NCI-H526 (cell line): ENCODE measurements around the gene HPS6.

Source experiments
- DNase-seq, 2 experiments: peaks; one replicate each; lab custom pipeline; 2025; lab: John Stamatoyannopoulos, UW

The HPS6 gene

DNA sequence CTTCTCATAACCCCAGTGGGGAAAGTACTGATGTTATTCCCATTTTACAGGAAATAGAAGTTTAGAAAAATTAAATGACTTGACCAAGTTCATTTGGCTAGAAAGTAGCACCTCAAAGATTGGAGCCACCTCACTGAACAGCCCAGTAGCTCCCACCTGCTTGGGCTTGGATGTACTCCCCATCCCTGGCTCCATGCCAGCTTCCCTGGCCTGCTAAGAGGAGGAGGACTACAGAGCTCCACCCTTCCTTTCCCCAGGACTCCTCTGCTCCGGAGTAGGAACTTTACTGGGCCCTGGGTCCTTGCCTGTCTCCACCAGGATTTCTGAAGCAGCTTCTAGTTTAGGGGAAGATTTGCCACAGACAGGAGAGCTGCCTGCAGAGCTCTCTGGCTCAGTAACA, 3.1 kb downstream of the HPS6 start:
- DNase-seq, result no peak

DNA sequence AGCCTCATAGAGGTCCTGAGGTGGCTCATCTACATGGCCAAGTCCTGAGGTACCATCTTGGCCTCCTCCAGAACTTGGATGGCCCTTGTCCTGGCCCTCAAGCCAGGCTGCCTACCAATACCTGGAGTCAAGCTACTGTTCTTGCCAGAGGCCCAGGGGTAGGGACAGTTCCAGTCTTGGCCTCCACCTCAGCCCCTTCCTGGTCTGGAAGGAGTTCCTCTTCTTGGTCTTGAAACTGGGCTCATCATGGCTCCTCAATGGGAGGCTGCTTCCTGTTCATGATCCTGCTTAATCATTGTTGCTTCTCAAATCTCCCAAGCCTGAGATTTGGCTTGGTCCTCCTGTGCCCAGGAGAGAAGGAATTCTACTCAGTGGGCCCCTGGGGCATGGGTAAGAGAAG, 3.9 kb downstream of the HPS6 start:
- no peak for DNase-seq

DNA sequence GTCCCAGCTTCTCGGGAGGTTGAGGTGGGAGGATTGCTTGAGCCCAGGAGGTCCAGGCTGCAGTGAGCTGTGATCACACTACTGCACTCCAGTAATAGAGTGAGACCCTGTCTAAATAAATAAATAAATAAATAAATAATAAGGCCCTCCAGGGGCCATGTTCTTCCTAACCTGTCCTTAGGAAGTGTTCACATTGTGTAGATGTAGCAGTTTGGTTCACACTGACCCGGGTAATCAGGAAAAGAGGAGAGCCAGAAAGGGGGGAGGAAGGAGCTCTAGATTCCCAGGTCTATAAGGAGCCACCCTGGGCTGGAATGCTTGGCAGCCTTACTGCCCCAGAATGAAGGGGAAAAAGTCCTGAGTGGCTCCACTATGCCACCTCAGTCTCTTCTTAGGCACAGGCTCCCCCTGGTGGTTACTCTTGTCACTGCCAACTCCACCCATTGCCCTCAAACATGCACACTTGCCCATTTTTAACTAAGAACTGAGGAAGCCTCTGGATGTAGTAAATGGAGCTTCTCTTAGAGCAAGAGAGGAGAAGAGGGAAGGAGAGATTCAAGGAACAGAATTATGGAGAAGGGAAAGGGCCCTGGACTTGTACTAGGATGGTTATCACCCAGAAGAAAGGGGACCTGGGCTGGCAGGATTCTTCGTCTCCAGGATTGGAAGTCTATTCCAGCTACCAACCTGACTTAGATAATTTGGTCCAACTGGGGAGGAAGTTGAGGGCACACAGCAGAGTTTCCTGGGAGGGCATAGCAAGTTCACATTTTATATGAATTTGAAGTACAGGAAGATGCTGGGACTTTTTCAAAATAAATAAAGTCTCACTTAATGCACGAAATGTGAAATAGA, 7.8 kb downstream of the HPS6 start:
- DNase-seq, result peak; percentile 42 to 69

DNA sequence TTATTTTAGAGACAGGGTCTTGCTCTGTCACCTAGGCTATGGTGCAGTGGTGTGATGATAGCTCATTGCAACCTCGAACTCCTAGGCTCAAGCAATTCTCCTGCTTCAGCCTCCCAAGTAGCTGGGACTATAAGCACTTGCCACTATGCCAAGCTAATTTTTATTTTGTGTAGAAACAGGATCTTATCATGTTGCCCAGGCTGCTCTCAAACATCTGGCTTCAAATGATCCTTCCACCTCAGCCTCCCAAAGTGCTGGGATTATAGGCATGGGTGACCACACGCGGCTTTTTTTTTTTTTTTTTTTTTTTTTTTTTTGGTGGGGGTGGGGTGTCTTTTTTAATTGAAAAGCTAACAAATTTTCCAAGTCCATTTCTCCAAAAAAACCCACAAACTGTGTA, 18.4 kb downstream of the HPS6 start:
- DNase-seq, result no peak

DNA sequence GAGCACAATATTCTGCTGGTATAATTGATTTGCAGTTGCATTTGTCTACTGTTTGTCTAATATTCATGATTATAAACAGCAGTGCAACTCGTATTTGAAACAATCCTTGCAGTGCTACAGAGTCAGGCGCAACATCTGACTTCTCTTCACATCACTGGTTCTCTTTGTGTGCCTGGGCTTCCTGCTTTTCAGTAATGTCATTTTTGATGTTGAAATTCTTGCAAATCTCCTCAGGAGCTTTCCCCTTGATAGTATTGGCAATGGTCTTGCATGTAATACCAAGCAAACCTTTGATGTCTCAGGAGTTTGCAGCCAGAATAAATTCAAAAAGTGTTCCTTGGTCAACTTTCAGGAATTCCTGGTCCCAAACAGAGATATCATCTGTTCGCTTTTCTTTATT, 20.2 kb downstream of the HPS6 start:
- DNase-seq, result no peak

DNA sequence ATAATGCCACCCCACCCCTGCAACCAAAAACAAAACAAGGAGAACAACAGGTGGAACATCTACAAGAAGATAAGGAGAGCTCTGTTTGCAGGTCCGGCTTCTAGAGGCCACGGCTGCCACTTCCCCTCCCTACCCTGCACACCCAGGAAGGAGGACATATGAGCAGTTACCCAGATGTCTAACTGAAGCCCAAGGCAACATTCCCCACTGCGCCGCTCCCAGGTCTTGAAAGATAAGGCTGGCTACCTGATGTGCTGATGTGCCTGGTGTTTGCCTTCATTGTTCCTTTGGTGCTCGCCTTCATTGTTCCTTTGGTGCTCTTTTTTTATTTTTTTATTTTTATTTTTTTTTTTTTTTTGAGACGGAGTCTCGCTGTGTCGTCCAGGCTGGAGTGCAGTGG, 21.0 kb downstream of the HPS6 start:
- DNase-seq, result no peak

DNA sequence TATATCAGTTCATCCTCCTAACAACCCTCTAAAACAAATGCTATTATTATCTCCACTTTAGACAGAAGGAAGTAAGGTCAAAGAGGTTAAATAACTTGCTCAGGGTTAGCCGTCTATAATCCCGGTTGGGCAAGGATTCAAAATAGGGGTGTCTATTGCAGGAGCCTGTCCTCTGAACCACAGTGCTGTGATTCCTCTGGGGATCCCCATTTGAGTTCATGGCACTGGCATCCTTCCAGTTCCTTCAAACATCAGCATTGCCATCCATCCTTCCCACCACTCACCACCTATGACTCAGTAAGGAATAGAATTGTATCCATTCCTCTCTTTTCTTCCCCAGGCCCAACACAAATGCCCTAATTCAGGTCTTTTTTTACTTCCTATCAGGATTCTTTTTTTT, 25.6 kb downstream of the HPS6 start:
- no peak for DNase-seq

DNA sequence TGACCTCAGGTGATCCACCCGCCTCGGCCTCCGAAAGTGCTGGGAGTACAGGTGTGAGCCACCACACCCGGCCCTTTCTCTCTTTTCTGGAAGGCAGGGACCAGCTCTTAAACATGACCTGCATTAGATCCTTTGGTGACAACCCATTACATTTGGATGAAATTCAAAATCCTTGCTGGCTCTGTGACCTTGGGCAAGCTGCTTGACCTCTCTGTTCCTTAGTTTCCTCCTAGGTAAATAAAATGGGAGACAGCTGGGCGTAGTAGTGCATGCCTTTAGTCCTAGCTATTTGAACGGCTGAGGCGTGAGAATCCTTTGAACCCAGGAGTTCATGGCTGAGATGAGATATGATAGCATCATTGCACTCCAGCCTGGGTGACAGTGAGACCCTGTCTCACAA, 31.3 kb downstream of the HPS6 start:
- no peak for DNase-seq

DNA sequence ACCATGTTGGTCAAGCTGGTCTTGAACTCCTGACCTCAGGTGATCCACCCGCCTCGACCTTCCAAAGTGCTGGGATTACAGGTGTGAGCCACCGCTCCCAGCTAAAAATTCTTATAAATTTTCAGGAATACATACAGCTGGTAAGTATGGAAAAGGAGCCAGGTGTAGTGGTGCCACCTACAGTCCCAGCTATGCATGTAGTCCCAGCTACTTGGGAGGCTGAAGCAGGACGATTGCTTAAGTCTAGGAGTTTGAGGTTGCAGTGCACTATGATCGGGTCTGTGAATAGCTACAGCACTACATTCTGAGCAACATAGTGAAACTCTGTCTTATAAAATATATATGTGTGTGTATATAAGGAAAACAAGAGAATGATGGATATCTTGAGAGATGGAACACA, 36.0 kb downstream of the HPS6 start:
- DNase-seq, result no peak

DNA sequence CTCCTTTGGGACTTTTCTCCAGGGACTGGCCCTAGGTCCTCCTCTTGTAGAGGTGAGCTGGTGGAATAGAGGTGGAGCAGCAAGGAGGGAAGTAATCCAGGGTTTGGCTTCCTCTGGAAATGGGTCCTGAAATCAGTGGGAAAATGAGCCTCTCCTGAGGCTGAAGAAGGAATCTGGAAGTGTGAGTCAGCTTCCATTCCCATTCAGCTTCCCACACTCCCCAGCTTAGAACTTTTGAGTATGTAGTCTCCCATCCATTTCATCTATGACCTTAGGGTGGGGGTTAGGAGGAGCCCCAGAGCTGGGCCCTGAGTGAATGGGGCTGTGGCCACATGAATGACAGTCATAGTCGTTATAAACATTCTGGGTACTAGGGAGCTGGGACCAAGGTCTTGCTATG, 37.3 kb downstream of the HPS6 start:
- DNase-seq, result no peak

DNA sequence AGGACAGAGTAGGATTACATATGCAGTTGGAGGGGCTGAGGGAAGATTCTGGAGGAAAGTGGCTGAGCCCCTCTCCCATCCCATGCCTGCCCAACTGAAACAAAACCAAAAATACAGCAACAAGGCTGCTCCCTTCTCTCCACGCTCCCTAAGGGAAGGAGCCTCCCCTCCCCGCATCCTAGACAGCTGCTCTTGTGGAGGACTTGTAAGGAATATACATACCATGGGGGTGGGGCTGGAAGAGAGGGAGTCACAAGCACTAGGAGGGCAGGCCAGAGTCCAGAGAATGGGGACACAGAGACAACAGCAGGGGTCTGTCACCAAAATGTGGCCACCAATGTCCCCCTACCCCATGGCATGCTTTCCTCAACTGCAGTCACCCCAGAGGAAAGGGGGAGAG, 41.8 kb downstream of the HPS6 start:
- DNase-seq, result no peak

DNA sequence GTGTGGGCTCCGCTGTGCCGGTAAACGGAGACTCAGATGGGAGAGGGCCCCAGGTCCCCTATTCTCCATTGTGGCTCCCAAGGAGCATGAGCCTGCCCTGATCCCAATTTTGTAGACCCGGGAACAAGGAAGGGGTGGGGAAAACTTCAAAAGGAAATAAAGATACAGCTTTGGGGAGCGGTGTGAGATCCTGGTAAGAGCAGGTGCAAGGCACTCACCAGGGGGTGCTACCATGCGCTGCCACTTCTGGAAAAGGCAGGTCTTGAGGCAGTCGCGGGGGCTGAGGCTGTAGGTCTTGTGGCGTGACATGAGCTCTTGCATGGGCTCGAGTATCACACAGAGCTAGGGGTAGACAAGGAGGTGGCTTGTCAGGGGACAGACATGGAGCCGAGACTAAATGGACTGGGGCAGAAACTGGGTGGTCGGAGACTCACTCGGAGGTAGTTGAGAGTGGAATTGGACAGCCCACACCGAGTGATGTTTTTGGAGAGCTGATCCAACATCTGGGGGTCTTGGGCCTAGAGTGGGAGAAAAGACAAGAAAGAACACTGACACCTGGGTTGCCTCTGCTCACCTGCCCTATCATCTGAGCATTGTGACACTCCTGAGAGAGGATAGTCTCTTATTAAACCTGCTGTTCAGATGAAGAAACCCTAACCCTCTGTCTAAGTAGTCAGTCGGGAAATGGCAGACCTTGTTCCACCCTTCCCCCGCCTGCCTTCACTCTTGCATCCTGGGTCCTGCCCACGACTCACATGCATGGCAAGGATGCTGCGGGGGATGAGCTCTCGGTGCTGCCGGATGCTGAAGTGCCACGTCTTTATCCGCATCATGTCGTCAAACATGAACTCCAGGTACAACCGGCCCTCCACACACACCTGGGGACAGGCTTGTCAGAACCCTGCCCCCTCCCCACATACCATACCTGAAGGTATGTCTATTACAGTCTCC, 44.3 kb downstream of the HPS6 start:
- DNase-seq, result no peak

DNA sequence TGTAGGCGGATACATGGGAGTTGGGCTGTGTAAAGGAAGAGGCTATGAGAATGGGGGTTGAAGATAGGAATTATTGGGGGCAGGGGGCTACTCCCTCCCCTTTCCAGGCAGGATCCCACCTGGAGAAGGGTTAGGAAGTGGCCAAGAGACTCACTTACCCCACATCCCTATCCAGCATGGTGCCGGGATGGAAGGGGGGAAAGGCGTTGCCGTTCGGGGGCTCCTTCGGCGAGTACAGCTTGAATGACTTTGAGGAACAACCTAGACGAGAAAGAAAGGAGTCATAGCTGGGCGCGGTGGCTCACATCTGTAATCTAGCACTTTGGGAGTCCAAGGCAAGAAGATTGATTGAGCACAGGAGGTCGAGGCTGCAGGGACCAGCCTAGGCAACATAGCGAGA, 46.1 kb downstream of the HPS6 start:
- no peak for DNase-seq

DNA sequence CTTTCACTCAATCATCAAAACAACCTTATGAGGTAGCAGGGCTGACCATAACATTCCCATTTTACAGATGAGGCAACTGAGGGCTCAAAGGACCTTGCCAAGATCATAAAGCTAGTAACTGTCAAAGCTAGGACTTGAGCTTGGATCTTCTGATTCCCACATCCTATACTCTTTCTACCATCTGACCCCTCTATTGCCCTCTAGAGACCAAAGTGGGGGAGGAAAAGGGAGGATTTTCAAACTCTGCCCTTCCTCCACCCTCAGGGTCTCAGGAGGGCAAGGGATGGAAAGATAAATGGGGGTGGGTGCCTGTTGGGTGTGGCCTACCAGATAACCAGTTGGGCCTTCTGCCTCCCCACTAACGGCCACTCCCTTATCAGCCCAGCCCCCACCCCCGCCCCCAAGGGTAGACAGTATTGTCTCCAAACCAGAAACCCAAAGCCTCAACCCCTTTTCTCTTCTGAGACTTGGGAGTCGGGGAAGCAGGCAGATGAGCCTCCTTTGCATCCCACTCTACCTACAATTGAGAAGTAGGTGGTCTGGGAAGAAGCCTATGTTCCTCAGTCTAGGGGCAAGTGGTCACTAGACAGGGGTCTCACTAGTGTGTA, 47.2 kb downstream of the HPS6 start:
- no peak for DNase-seq

DNA sequence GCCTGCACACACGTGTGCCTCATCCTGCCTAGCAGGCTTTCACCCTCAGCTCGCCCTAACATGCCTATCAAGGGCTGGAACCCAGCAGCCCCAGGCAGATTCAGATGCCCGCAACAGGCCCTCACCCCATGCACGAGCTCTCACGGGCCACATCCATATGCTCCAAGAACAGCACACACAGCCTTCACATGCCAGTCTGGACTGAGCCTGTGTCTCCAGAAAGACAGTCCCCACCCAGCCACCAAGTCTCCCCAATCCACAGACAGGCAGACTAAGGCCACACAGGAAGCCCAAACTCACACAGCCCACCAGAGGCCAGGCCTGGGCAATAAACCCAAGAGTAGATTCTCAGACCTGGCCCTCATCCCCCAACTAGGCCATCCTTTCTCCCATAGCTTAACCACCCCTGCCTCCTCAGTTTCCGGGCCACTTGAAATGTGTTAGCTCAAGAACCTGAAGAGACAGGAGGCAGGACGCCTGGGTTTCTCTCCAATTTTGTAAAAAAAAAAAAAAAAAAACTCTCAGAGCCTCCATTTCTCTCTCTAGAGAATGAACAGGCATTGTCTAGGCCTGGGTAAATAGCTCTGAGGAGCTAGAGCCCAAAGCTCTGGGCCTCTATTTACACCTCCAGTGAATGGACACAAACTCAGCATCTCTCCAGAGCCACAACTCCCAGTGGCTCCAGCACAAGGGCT, 48.3 kb downstream of the HPS6 start:
- DNase-seq, result no peak

DNA sequence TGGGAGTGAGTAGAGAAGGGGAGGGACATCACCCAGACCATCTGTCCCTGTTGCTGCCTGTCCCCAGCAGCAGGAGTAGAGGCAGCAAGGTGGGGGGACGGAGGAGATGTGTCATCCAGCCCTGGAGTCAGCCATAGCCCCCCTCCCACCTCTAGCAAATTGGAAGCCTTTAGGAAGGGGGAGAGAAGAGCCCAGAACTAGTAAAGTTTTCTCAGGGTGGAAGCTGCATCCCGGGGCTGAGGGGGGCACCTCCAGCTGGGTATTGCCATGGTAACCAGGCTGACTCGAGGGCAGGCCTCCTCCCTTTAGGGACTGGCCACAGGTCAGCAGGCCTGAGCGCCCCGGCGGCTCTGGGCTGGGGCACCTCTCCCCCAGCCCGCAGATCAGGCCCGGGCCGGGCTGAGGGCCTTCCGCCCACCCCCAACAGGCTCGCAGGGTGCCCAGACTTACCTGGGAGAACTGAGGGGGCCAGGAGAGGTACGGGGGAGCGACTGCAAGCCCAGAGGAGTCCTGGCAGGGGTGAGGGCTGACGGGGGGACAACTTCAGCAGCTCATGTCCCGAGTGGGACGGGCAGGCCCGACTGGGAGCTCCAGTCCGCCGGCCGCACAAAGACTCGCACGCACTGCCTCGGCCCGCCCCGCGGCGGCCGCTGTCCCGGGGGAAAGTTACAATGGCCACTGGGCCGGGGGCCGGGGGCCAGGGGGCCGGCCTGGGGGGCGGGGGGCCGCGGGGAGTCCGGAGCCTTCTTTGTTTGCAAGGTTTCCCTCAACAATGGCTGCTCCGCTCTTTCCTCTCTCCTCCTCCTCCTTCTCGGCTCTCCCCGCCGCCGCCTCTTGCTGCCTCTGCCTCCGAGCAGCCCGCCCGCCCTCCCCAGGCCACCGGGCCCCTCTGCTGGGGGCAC, 49.1 kb downstream of the HPS6 start:
- DNase-seq, result no peak

DNA sequence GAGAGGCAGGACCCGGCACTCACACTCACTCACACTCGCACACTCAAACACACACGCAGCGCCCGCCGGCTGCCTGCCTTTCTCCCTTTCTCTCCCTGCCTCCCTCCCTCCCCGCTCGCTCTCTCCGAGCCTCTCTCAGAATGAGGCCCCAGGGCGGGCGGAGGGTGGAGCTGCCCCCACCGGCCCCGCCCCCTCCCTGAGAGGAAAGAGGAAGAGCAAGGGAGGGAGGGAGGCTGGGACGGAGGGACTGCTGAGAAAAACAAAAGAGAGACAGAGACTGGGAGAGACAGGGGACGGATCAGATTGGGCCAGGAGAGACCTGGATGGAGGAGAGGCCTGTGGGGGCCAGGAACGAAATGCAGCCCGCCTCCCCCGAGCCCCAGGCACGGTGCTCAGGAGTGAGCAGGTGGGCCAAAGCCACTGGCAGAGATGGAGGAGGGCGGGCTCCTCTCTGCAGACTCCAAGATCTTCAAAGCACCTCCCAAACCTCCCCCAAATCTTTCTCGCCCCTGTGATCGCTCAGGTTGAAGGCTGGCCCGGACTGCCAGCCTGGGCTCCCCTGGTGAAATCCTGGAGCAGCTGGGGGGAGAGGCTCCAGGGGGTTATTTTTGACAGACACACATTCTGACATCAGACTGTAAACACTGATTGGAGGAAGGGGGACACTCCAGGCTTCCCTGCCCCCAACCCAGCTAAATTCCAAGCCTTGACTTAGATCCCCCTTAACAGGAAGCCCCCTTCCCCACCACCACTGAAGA, 49.9 kb downstream of the HPS6 start:
- peak; percentile 78 to 91 for DNase-seq

DNA sequence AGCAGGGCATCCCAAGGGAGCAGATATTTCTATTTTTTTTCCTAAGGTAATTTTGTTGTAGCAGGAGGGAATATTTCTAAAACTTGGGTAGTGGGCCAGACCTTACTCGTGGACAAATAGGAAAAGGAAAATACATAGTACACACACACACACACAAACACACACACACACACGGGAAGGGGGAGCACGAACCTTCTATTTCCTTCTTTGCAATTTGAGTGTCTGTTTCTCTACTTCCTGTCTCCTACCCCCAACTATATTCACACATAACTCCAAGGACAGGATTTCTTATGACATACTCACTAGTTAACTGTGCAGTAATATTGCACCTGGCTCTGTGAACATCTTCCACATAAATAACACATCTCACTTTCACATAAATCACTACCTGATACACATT, 50.6 kb downstream of the HPS6 start:
- no peak for DNase-seq

DNA sequence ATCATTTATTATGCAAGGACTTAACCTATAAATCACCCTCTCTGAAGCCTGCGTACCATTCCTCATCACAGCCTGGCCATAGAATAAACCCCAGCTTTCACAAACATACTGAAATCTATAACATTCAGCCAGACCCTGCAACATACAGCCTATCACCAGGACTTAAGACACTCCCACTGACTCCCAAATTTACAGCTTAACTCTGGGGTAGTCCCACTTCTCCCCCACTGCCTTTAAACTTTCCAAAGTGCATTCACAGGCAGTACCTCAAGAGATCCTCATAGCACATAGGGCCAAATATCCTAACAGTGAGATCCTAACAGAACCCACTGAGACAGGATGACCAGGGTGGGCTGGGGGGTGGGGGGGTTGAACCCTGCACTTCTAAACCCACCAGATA, 51.5 kb downstream of the HPS6 start:
- no peak for DNase-seq
